HG03521 (cell line): ENCODE measurements around the gene HEMGN.

Experiments used
- ATAC-seq: cut with Tn5 transposase; IDR thresholded peaks from one replicate; pipeline ENCODE4 v1.9.1; 2021; ENCODE audit warnings: mild to moderate bottlenecking, moderate library complexity; ENCODE audit not compliant: unreplicated experiment

Gene HEMGN

GRCh38 chr9:97933297-97933998 is 4.5 kb downstream of the HEMGN start:
- no peak for ATAC-seq

- ATAC-seq: no peak
These were observed 7.0 kb downstream of the HEMGN start for GRCh38 chr9:97930972-97931371.

GRCh38 chr9:97928986-97929604 is 8.9 kb downstream of the HEMGN start:
- ATAC-seq: no peak

GRCh38 chr9:97925497-97926334 is 12.3 kb downstream of the HEMGN start:
- no peak for ATAC-seq

GRCh38 chr9:97924386-97924785 is 13.6 kb downstream of the HEMGN start:
- no peak for ATAC-seq

- ATAC-seq: peak; percentile 29
These were observed 14.4 kb downstream of the HEMGN start for GRCh38 chr9:97923529-97924108.

- peak; percentile 80 for ATAC-seq
These were observed 15.8 kb downstream of the HEMGN start, which contains the start of gene TRMO for GRCh38 chr9:97921959-97922724. TSS of gene TRMO (minus strand) at chr9:97922500. CDS start at chr9:97922493, 7 bp downstream.

- ATAC-seq: no peak
These were observed 18.7 kb downstream of the HEMGN start for GRCh38 chr9:97919217-97919813.

- no peak for ATAC-seq
These were observed 19.4 kb downstream of the HEMGN start for GRCh38 chr9:97918611-97919010.

- no peak for ATAC-seq
These were observed 26.0 kb downstream of the HEMGN start for GRCh38 chr9:97911970-97912369.

- ATAC-seq: no peak
These were observed 26.4 kb downstream of the HEMGN start for GRCh38 chr9:97911528-97911927.

GRCh38 chr9:97910357-97910756 is 27.6 kb downstream of the HEMGN start:
- no peak for ATAC-seq

- ATAC-seq: no peak
These were observed 29.3 kb downstream of the HEMGN start for GRCh38 chr9:97908705-97909104.

- ATAC-seq: no peak
These were observed 30.3 kb downstream of the HEMGN start for GRCh38 chr9:97907632-97908031.

GRCh38 chr9:97907046-97907445 is 30.9 kb downstream of the HEMGN start:
- no peak for ATAC-seq

- no peak for ATAC-seq
These were observed 31.6 kb downstream of the HEMGN start for GRCh38 chr9:97906236-97906831.

- no peak for ATAC-seq
These were observed 32.7 kb downstream of the HEMGN start for GRCh38 chr9:97905228-97905627.

GRCh38 chr9:97904725-97905124 is 33.2 kb downstream of the HEMGN start:
- ATAC-seq: no peak

GRCh38 chr9:97903177-97903576 is 34.8 kb downstream of the HEMGN start:
- no peak for ATAC-seq
